ENCODE measurements around the gene NCOA1.

- TF ChIP-seq CTCF (conservative IDR thresholded peaks at IDR 0.05; ENCODE audit: low read depth, low read length) (no peak), EZH2 (IDR thresholded peaks at IDR 0.05; ENCODE audit: borderline replicate concordance, low read depth, low read length, poor library complexity, severe bottlenecking) (no peak)
These were observed 18.8 kb downstream of the NCOA1 start for GRCh38 chr2:24509840-24510239.

All from A673 (cell line).